Measurements from ENCODE around the gene PCBP4. TPM values are rescaled to one million over a fixed set of nuclear protein-coding genes. Genes with fewer than 3 reads are reported as not detected.
A peak's percentile ranks its signal among the peaks of the same experiment; 100 is the strongest.

PCBP4 gene
- total RNA-seq, 1 donor from 2014 or later: 120 TPM

DNA sequence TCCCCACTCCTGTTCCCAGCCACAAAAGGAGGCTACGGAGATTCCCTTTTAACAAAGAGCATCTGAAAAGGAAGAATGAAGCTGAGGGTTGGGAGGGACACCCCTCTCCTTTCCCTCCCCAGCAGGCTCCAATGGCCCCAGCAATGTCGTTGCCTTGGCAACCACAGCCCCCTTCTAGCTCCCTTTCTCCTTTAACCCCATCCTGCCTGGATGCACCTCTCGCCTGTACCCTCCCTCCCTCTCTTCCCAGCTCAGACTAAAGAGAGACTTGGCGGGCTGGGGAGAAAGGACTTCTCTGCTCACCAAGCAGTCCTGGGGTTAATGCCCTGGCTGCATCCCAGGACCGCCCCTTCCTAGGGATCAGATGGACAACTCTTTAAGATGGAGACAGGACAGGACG is 35.5 kb upstream of the PCBP4 start:
- no peak for DNase-seq (ENCODE audit: low read depth)
- TF ChIP-seq, protein P1, sequence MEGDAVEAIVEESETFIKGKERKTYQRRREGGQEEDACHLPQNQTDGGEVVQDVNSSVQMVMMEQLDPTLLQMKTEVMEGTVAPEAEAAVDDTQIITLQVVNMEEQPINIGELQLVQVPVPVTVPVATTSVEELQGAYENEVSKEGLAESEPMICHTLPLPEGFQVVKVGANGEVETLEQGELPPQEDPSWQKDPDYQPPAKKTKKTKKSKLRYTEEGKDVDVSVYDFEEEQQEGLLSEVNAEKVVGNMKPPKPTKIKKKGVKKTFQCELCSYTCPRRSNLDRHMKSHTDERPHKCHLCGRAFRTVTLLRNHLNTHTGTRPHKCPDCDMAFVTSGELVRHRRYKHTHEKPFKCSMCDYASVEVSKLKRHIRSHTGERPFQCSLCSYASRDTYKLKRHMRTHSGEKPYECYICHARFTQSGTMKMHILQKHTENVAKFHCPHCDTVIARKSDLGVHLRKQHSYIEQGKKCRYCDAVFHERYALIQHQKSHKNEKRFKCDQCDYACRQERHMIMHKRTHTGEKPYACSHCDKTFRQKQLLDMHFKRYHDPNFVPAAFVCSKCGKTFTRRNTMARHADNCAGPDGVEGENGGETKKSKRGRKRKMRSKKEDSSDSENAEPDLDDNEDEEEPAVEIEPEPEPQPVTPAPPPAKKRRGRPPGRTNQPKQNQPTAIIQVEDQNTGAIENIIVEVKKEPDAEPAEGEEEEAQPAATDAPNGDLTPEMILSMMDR (conservative IDR thresholded peaks at IDR 0.05; ENCODE audit: low read depth, low read length): no peak
- H3K4me3 ChIP-seq (ENCODE audit: low read depth, low read length): no peak overlapping the region

DNA sequence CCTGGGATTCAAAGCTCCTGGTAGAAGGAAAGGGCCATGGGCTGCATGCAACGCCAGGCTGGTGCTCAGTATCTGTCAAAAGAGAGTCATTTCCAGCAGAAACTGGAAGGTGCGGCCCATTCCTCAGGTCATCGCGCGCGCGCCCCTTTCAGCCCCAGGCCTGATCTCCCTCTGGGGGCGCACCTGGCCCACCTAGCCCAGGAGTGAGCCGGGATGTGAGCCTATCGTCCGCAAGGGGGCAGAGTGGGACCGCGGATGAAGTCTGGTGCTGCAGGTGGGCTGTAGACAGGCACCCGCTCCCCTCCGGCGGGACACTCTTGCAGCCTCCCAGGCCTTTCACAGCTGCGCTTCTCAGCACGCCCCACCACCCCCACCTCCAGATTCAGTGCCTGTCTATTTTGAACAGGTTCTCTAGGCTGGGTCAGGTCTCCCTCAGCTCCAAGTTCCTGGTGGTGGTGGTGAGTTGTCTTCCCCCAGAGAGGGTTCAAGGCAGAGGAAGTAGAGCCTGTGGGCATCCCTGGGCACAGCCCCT is 34.3 kb upstream of the PCBP4 start:
- TF ChIP-seq, protein P1 (conservative IDR thresholded peaks at IDR 0.05; ENCODE audit: low read depth, low read length): peak; percentile 91
- no peak overlapping the region for H3K4me3 ChIP-seq (ENCODE audit: low read depth, low read length)
- DNase-seq (ENCODE audit: low read depth): no peak

DNA sequence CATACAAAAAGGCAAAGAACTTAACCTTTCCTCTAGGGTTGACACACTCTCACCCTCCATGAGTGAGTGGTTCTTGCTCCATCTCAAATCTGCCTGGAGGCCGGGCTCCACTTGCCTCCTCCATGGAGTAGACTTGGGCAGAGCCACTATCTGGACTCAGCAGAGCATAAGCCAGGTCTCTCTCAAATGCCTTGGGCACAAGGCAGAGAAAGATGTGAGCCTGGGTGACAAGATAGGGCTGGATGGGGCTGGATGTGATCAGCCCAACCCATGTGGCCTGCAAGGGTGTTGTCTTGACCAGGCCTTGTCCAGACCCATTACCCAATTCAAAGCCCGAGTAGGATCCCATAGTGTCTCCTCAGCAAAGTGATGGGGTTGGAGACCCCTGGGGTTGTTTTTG is 32.6 kb upstream of the PCBP4 start:
- no peak overlapping the region for H3K4me3 ChIP-seq (ENCODE audit: low read depth, low read length)
- TF ChIP-seq, protein P1 (conservative IDR thresholded peaks at IDR 0.05; ENCODE audit: low read depth, low read length): no peak
- no peak for DNase-seq (ENCODE audit: low read depth)

DNA sequence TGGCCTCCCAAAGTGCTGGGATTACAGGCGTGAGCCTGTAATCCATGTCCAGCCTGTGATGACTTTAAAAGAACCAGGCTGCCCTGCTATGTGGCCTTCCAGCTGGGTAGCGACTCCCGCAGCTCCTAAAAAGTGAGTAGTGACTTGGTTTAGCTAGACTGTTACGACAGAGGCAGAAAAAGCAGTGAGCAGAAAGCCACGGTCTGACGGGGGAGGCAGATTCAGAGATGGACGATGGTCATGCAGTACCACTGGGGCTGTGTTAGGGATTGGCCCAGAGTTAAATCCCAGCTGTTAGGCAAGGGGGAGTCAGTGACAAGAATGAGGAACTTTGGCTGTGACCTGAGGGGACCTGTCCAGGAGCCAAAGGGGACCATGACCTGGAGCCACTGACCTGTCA is 31.5 kb upstream of the PCBP4 start:
- no peak for DNase-seq (ENCODE audit: low read depth)
- TF ChIP-seq, protein P1 (conservative IDR thresholded peaks at IDR 0.05; ENCODE audit: low read depth, low read length): no peak
- H3K4me3 ChIP-seq (ENCODE audit: low read depth, low read length): no peak overlapping the region

DNA sequence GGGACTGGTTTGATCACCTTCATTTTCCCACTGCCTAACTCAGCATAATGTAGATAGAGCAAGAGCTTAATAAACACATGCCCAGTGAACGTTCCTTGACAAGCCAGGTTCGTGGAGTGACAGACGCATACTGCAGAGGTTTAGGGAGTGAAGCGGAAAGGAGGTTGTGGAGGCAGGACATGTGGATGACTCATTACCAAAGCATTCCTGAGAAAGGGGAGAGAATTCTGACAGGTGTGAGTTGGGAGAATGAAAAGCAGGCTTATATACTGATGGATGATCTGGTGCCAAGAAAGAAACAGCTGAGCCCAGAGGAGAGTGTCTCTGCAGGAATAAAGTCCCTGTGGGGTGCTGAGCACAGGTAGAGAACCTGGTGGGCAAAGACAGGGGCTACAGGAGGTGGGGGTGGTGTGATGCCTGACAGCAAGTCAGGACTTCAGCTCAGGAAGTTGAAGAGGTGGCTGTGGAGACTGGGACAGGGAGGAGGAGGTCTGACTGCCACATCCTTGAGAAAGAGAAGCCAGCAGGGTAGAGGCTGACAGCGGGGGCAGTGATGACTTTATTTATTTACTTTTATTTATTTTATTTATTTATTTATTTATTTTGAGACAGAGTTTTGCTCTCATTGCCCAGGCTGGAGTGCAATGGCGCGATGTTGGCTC is 30.8 kb upstream of the PCBP4 start:
- TF ChIP-seq, protein P1 (conservative IDR thresholded peaks at IDR 0.05; ENCODE audit: low read depth, low read length): no peak
- no peak for DNase-seq (ENCODE audit: low read depth)
- no peak overlapping the region for H3K4me3 ChIP-seq (ENCODE audit: low read depth, low read length)

DNA sequence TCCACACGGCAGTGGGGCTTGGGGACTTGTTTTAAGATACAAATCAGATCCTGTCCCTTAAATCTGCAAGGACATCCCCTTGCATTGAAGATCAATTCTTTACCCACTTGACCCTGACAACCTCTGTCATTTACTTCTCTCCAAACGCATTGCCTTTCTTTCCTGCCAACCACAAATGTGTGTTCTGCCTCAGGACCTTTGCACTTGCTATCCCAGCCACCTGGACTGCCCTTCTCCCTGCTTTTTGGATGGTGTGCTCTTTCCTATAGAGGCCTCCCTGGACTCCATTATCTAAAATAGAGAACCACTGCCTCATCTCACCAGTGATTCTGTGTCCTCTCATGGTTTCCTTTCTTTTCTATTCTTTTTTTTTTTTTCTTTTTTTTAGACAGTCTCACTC is 29.9 kb upstream of the PCBP4 start:
- no peak for DNase-seq (ENCODE audit: low read depth)
- no peak overlapping the region for H3K4me3 ChIP-seq (ENCODE audit: low read depth, low read length)
- TF ChIP-seq, protein P1 (conservative IDR thresholded peaks at IDR 0.05; ENCODE audit: low read depth, low read length): no peak

Data from epithelial cell of proximal tubule (primary cell).